Fibroblast of skin of right quadriceps (primary cell): ENCODE data around the gene SULT1C2.
A peak's percentile ranks its signal among the peaks of the same experiment; 100 is the strongest.

Experiments used
- DNase-seq: peaks from one replicate; pipeline ENCODE4 v3.0.0-alpha.2; 2013

SULT1C2 gene

GRCh38 chr2:108297436-108298141, 8.9 kb downstream of the SULT1C2 start:
- peak; percentile 75 for DNase-seq

GRCh38 chr2:108301558-108301957, 12.9 kb downstream of the SULT1C2 start:
- DNase-seq, result no peak

GRCh38 chr2:108304975-108305374, 16.3 kb downstream of the SULT1C2 start:
- no peak for DNase-seq

GRCh38 chr2:108305901-108306300, 17.2 kb downstream of the SULT1C2 start:
- no peak for DNase-seq

- DNase-seq, result no peak
Observed at GRCh38 chr2:108309903-108310302, 21.2 kb downstream of the SULT1C2 start.

GRCh38 chr2:108314586-108315296, 26.0 kb downstream of the SULT1C2 start:
- DNase-seq, result no peak

GRCh38 chr2:108315444-108315934, 26.8 kb downstream of the SULT1C2 start:
- DNase-seq, result no peak

GRCh38 chr2:108316033-108316432, 27.3 kb downstream of the SULT1C2 start:
- no peak for DNase-seq

- no peak for DNase-seq
Observed at GRCh38 chr2:108316461-108317258, 28.0 kb downstream of the SULT1C2 start.

GRCh38 chr2:108320326-108320922, 31.7 kb downstream of the SULT1C2 start:
- no peak for DNase-seq

- DNase-seq, result peak; percentile 53
Observed at GRCh38 chr2:108323619-108324018, 34.9 kb downstream of the SULT1C2 start.

GRCh38 chr2:108324531-108325255, 36.0 kb downstream of the SULT1C2 start:
- peak; percentile 61 for DNase-seq

GRCh38 chr2:108325756-108326155, 37.1 kb downstream of the SULT1C2 start:
- no peak for DNase-seq

- DNase-seq, result no peak
Observed at GRCh38 chr2:108329771-108330170, 41.1 kb downstream of the SULT1C2 start.

GRCh38 chr2:108330979-108331378, 42.3 kb downstream of the SULT1C2 start:
- peak; percentile 80 for DNase-seq

- DNase-seq, result no peak
Observed at GRCh38 chr2:108345951-108346350, 57.3 kb downstream of the SULT1C2 start.

GRCh38 chr2:108346827-108347226, 58.1 kb downstream of the SULT1C2 start:
- no peak for DNase-seq

GRCh38 chr2:108347786-108348185, 59.1 kb downstream of the SULT1C2 start:
- no peak for DNase-seq

GRCh38 chr2:108348816-108349570, 60.3 kb downstream of the SULT1C2 start:
- no peak for DNase-seq

GRCh38 chr2:108349571-108349928, 60.9 kb downstream of the SULT1C2 start:
- DNase-seq, result no peak

GRCh38 chr2:108351889-108352288, 63.2 kb downstream of the SULT1C2 start:
- no peak for DNase-seq

- DNase-seq, result no peak
Observed at GRCh38 chr2:108354136-108354535, 65.4 kb downstream of the SULT1C2 start.
